NT2/D1 (cell line): ENCODE measurements around the gene SMG7.

Source experiments
- DNase-seq: peaks from one replicate; pipeline ENCODE4 v3.0.0-alpha.2; 2011; ENCODE audit warnings: low read depth, low spot score
- H3K27me3 ChIP-seq: 2 replicates; pipeline ENCODE4 v1.6.0; 2011; ENCODE audit warnings: mild to moderate bottlenecking; ENCODE audit not compliant: insufficient read length, insufficient read depth
- H3K36me3 ChIP-seq: 2 replicates; pipeline ENCODE4 v1.6.1; 2011; ENCODE audit warnings: mild to moderate bottlenecking, low read length, mixed read lengths; ENCODE audit not compliant: insufficient read depth, insufficient read length
- H3K4me1 ChIP-seq: 2 replicates; pipeline ENCODE4 v1.5.1; 2011; ENCODE audit not compliant: insufficient read depth, insufficient read length
- H3K4me3 ChIP-seq: 2 replicates; pipeline ENCODE4 v1.5.1; 2011; ENCODE audit warnings: low read depth; ENCODE audit not compliant: insufficient read length
- H3K9ac ChIP-seq: 2 replicates; pipeline ENCODE4 v1.6.0; 2011; ENCODE audit warnings: low read depth; ENCODE audit not compliant: insufficient read length
- H3K9me3 ChIP-seq: 2 replicates; pipeline ENCODE4 v1.5.1; 2011; ENCODE audit warnings: mild to moderate bottlenecking, low read length; ENCODE audit not compliant: insufficient read depth
- SUZ12 ChIP-seq: IDR thresholded peaks from 2 replicates; pipeline ENCODE4 v1.6.1; 2011; ENCODE audit not compliant: insufficient read length, insufficient read depth; ENCODE audit errors: extremely low read depth
- YY1 ChIP-seq: IDR thresholded peaks from 2 replicates; pipeline ENCODE4 v1.6.1; 2011; ENCODE audit not compliant: insufficient read length, insufficient read depth
- ZNF274 ChIP-seq: IDR thresholded peaks from 2 replicates; pipeline ENCODE4 v1.6.1; 2011; ENCODE audit warnings: mild to moderate bottlenecking, low read depth, low read length

Gene SMG7

DNA sequence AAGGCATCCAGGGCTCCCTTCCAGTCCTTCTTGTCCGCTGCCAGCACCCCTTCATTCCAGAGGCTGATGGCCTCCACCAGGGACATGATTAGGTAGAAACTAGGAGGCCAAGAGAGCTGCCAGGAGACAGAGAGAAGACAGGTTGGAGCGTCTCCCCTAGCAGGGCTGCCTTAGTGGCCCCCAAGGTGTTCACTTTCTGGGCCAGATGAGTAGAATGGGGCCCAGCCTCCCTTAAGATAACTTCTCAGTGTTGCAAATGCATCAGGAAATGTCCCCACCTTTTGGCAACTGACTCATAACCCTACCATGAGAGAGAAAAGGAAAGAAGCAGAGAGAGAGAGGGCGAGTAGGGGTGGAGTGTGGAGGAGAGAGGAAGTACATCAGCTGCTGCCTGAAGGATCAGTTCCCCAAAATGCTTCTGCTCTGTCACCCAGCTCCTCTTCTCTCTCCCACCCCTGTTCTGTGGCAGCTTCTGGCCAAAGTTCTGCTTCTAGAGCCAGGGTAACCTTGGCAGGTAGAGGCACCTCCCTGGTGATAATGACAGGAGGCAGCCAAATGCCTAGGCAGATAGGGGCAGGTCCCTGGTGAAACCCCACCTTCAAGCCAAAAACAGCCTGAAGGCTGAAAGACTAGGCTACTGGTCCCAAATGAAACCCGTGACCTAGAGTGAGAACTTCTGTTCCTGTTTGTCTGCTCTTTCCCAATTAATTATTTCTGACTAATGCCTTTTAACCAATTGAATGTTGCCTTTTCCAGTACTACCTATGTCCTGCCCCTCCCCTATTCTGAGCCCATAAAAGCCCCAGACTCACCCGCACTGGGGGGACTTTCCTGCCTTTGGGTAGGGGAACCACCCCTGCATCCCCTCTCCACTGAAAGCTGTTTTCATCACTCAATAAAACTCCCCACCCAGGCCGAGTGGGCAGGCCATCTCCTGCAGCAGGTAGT is 118.2 kb downstream of the SMG7 start, which contains the start of gene NCF2:
TSS of gene NCF2 (minus strand) at position 216 of the 948 bp plus-strand sequence. CDS start at position 86, 130 bp downstream.
- TF ChIP-seq YY1 = no peak
- no peak for TF ChIP-seq SUZ12
- Histone ChIP-seq H3K36me3 (no peaks in the 10 kb centered on the region), H3K27me3 (no peaks in the 10 kb centered on the region), H3K4me3 (no peak within 1 kb of the TSS), H3K4me1 (peaks cover 12% of the 10 kb centered on the region), H3K9me3 (no peaks in the 10 kb centered on the region), H3K9ac (no peak within 1 kb of the TSS)
- no peak for DNase-seq

DNA sequence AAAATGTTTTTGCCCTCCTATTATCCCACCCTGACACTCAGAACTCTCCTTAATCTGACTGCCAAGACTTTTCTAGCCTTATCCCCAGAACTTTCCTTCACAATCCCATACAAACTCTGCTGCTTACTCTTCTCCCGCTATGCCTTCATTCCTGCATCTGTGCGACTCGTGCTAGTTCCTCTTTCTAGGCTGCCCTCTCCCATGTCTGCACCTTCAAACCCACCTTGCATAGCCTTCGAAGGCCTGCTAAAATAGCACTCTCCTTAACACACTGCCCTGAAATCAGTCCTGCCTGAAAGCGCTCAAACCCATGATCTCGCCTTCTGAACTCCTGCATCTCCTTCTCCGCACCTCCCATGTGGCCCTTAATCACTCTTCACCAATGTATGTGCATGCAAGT is 120.4 kb downstream of the SMG7 start:
- no peak for DNase-seq
- Histone ChIP-seq H3K4me3 (no peak overlapping the region), H3K36me3 (no peaks in the 10 kb centered on the region), H3K4me1 (peaks cover 12% of the 10 kb centered on the region), H3K9ac (no peak overlapping the region), H3K9me3 (no peaks in the 10 kb centered on the region), H3K27me3 (no peaks in the 10 kb centered on the region)
- TF ChIP-seq SUZ12 = no peak
- no peak for TF ChIP-seq ZNF274
- no peak for TF ChIP-seq YY1

DNA sequence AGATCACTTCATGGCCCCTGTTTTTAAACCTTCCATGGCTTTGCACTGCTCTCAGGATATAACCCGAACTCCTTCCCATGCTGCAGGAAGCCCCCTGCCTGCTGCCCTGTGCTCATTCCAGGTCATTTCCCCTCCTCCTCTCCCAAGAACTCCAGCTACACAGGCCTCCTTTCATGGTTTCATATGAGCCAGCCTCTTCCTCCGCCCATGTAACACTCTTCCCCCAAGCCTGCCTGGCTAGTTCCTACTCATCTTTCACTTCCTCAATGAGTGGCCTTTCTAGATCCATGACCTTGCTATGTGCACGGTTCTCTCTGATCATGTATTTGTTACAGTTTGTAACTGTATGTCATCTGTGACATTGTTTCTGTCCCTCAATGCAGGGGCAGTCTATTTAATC is 121.1 kb downstream of the SMG7 start:
- no peak for TF ChIP-seq YY1
- TF ChIP-seq ZNF274 = no peak
- no peak for TF ChIP-seq SUZ12
- no peaks in the 10 kb centered on the region for H3K9me3 ChIP-seq
- no peaks in the 10 kb centered on the region for H3K27me3 ChIP-seq
- H3K4me1 ChIP-seq = peaks cover 12% of the 10 kb centered on the region
- no peaks in the 10 kb centered on the region for H3K36me3 ChIP-seq
- no peak overlapping the region for H3K4me3 ChIP-seq
- no peak overlapping the region for H3K9ac ChIP-seq
- DNase-seq = no peak

DNA sequence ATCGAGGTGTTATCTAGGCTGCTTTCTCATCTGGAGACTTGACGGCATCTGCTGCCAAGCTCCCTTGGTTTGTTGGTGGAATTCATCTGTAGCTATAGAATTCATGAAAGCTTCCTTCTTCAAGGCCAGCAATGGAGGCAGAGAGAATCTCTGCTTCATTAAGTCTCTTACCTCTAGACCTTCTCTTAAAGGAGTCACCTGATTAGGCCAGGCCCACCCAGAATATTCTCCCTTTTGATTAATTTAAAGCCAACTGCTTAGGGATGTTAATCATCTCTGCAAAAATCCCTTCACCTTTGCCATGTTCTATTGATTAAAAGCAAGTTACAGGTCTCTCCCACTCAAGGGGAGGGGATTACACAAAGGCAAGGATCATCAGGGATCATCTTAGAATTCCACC is 123.2 kb downstream of the SMG7 start:
- Histone ChIP-seq H3K4me1 (peaks cover 5% of the 10 kb centered on the region), H3K9me3 (no peaks in the 10 kb centered on the region), H3K36me3 (no peaks in the 10 kb centered on the region), H3K4me3 (no peak overlapping the region), H3K9ac (no peak overlapping the region), H3K27me3 (no peaks in the 10 kb centered on the region)
- no peak for DNase-seq
- TF ChIP-seq ZNF274 (no peak), SUZ12 (no peak), YY1 (no peak)

DNA sequence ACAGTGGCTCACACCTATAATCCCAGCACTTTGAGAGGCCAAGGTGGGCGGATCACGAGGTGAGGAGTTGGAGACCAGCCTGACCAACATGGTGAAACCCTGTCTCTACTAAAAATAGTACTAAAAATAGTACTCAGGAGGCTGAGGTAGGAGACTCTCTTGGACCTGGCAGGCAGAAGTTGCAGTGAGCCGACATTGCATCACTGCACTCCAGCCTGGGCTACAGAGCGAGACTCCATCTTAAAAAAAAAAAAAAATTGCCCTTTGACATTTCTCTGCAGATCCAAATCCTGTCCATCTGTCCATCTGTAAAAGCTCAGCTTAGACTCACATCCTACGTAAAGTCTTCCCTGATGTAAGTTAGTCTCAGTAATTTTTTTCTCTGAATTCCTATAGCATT is 124.2 kb downstream of the SMG7 start:
- H3K9me3 ChIP-seq = no peaks in the 10 kb centered on the region

DNA sequence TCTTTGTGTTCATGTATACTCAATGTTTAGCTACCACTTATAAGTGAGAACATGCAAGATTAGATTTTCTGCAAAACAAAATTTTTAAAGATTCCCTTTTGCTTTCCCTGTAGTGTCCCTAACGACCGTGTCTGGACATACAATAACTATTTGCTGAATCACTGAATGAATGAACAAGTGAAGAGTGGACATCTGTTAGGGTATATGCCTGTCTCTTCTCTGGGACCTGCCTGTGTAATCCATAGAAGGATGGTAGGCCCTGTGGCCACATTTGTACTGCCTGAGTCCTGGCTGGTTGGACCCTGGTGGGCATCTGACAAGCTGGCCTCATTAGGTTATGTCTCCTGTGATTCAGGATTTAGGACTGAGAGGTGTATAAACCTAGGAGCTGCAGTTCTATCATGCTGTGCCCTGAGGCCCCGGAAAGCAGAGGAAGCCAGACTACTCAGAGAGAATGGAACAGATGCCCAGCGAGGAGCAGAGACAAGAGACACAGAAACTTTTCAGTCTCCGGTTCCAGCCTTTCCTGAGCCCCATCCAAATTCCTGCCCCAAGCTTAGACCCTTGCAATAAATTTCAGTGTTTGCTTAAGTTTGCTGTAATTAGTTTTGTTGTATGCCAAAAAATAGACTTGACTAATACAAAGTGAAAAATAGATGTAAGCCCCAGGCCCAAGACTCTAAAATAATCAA is 125.5 kb downstream of the SMG7 start:
- no peaks in the 10 kb centered on the region for H3K36me3 ChIP-seq
- H3K27me3 ChIP-seq = no peaks in the 10 kb centered on the region
- H3K4me3 ChIP-seq = no peak overlapping the region
- H3K9ac ChIP-seq = no peak overlapping the region
- no peaks in the 10 kb centered on the region for H3K9me3 ChIP-seq
- H3K4me1 ChIP-seq = peaks cover 5% of the 10 kb centered on the region
- no peak for TF ChIP-seq ZNF274
- TF ChIP-seq SUZ12 = no peak
- TF ChIP-seq YY1 = no peak
- DNase-seq = no peak

More for the DNA sequence above, 124.2 kb downstream of the SMG7 start:
- DNase-seq = no peak
- H3K36me3 ChIP-seq = no peaks in the 10 kb centered on the region
- H3K4me3 ChIP-seq = no peak overlapping the region
- no peaks in the 10 kb centered on the region for H3K27me3 ChIP-seq
- no peak overlapping the region for H3K9ac ChIP-seq
- no peak for TF ChIP-seq YY1
- TF ChIP-seq SUZ12 = no peak
- no peak for TF ChIP-seq ZNF274
- H3K4me1 ChIP-seq = peaks cover 5% of the 10 kb centered on the region

DNA sequence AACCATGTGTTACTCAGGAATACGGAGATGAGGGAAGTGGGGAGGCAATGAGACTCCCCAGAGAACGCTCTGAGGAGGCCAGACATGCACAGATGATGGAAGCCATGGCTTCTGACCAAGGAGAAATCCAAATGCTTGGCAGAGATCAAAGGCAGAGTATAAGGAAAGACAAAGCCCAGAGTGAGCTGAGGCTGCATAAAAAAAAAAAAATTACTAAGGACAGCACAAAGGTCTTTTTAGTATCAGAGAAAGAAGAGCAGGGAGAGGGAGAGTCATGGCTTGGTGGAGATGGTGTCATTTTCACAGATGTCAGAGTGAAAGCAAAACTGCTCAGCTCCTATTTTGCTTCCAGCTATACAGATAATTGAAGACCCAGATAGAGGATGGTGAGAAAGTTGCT is 126.1 kb downstream of the SMG7 start:
- no peak for TF ChIP-seq SUZ12
- TF ChIP-seq YY1 = no peak
- TF ChIP-seq ZNF274 = no peak
- no peaks in the 10 kb centered on the region for H3K27me3 ChIP-seq
- no peak for DNase-seq
- H3K9ac ChIP-seq = no peak overlapping the region
- peaks cover 2% of the 10 kb centered on the region for H3K4me1 ChIP-seq
- no peaks in the 10 kb centered on the region for H3K36me3 ChIP-seq
- H3K9me3 ChIP-seq = no peaks in the 10 kb centered on the region
- H3K4me3 ChIP-seq = no peak overlapping the region
